ENCODE results near the gene MEFV.

- TF ChIP-seq EZH2 (IDR thresholded peaks at IDR 0.05) (no peak), POLR2AphosphoS5 (IDR thresholded peaks at IDR 0.05; ENCODE audit: borderline replicate concordance, low read depth, low read length) (no peak)
Measured at GRCh38 chr16:3235856-3236669, 20.4 kb downstream of the MEFV start.

Measured in SK-N-MC (cell line).